NOMO-1 treated with dmso at 0.1 percent for 144 hours (cell line): Measurements from ENCODE around the gene LOC128125822.
"Not testable (repeated sequence)": the region's sequence is repeated elsewhere in the genome, so short reads cannot be mapped to it uniquely, and the experiment has no call there.

ENCODE experiments used
- DNase-seq: peaks from one replicate; lab custom pipeline; 2025; ENCODE audit not compliant: unreplicated experiment; lab: John Stamatoyannopoulos, UW

Gene LOC128125822

GRCh38 chr6:63572044-63572746 is at the start of gene LOC128125822, which contains the start of gene PTP4A1:
LOC128125822 (plus strand) TSS chr6:63572480.
PTP4A1 (plus strand) TSS chr6:63572480; CDS start chr6:63576881, 4,401 bp downstream.
- DNase-seq = peak; percentile 93

GRCh38 chr6:63522911-63523287 is 49.4 kb upstream of the LOC128125822 start:
- not testable (repeated sequence) for DNase-seq

GRCh38 chr6:63523630-63524029 is 48.6 kb upstream of the LOC128125822 start:
- no peak for DNase-seq

- DNase-seq = no peak
Measured at GRCh38 chr6:63525186-63525878, 46.9 kb upstream of the LOC128125822 start.

GRCh38 chr6:63526931-63527330 is 45.3 kb upstream of the LOC128125822 start:
- no peak for DNase-seq

GRCh38 chr6:63527658-63528514 is 44.4 kb upstream of the LOC128125822 start:
- DNase-seq = no peak

- DNase-seq = no peak
Measured at GRCh38 chr6:63529498-63529897, 42.8 kb upstream of the LOC128125822 start.

- no peak for DNase-seq
Measured at GRCh38 chr6:63530182-63530581, 42.1 kb upstream of the LOC128125822 start.

- DNase-seq = no peak
Measured at GRCh38 chr6:63530991-63531390, 41.3 kb upstream of the LOC128125822 start.

GRCh38 chr6:63533026-63533425 is 39.3 kb upstream of the LOC128125822 start:
- DNase-seq = no peak

GRCh38 chr6:63533952-63534351 is 38.3 kb upstream of the LOC128125822 start:
- no peak for DNase-seq

- no peak for DNase-seq
Measured at GRCh38 chr6:63537201-63537958, 34.9 kb upstream of the LOC128125822 start.

- no peak for DNase-seq
Measured at GRCh38 chr6:63537959-63538300, 34.4 kb upstream of the LOC128125822 start.

- DNase-seq = no peak
Measured at GRCh38 chr6:63538550-63538949, 33.7 kb upstream of the LOC128125822 start.

- DNase-seq = no peak
Measured at GRCh38 chr6:63543001-63543400, 29.3 kb upstream of the LOC128125822 start.

- DNase-seq = no peak
Measured at GRCh38 chr6:63543982-63544381, 28.3 kb upstream of the LOC128125822 start.

- DNase-seq = no peak
Measured at GRCh38 chr6:63546236-63546635, 26.0 kb upstream of the LOC128125822 start.

GRCh38 chr6:63546697-63547096 is 25.6 kb upstream of the LOC128125822 start:
- DNase-seq = no peak

GRCh38 chr6:63549076-63549475 is 23.2 kb upstream of the LOC128125822 start:
- no peak for DNase-seq

GRCh38 chr6:63553208-63553607 is 19.1 kb upstream of the LOC128125822 start:
- no peak for DNase-seq

- DNase-seq = no peak
Measured at GRCh38 chr6:63553900-63554299, 18.4 kb upstream of the LOC128125822 start.
